NCI-H1694 treated with DMSO at 0.1 percent for 48 hours (cell line): ENCODE results near the gene GPR55.

Source experiments
- DNase-seq: peaks from one replicate; lab custom pipeline; 2025; lab: John Stamatoyannopoulos, UW

GPR55 gene

GRCh38 chr2:230879271-230879882, 45.7 kb downstream of the GPR55 start:
- no peak for DNase-seq

GRCh38 chr2:230878599-230879188, 46.3 kb downstream of the GPR55 start:
- no peak for DNase-seq

- no peak for DNase-seq
Observed at GRCh38 chr2:230877759-230878598, 47.1 kb downstream of the GPR55 start.

GRCh38 chr2:230877116-230877758, 47.8 kb downstream of the GPR55 start:
- DNase-seq = no peak

GRCh38 chr2:230875347-230876315, 49.4 kb downstream of the GPR55 start:
- DNase-seq = no peak

- no peak for DNase-seq
Observed at GRCh38 chr2:230874876-230875275, 50.2 kb downstream of the GPR55 start.

- DNase-seq = no peak
Observed at GRCh38 chr2:230874456-230874855, 50.6 kb downstream of the GPR55 start.

- DNase-seq = no peak
Observed at GRCh38 chr2:230873661-230874401, 51.2 kb downstream of the GPR55 start.

- DNase-seq = no peak
Observed at GRCh38 chr2:230872968-230873660, 51.9 kb downstream of the GPR55 start.

GRCh38 chr2:230872151-230872967, 52.7 kb downstream of the GPR55 start:
- DNase-seq = no peak

- no peak for DNase-seq
Observed at GRCh38 chr2:230871361-230872150, 53.5 kb downstream of the GPR55 start.

GRCh38 chr2:230870544-230871360, 54.3 kb downstream of the GPR55 start:
- DNase-seq = no peak

- DNase-seq = no peak
Observed at GRCh38 chr2:230869914-230870543, 55.0 kb downstream of the GPR55 start.

GRCh38 chr2:230868947-230869913, 55.8 kb downstream of the GPR55 start:
- DNase-seq = no peak

- DNase-seq = no peak
Observed at GRCh38 chr2:230868161-230868946, 56.7 kb downstream of the GPR55 start.
